ELF-1 (cell line): ENCODE measurements around the gene AK9.
"Not testable (repeated sequence)": the region's sequence is repeated elsewhere in the genome, so short reads cannot be mapped to it uniquely, and the experiment has no call there.

ENCODE experiments used
- DNase-seq: peaks from one replicate; pipeline ENCODE4 v3.0.0-alpha.2; 2016; ENCODE audit warnings: low read depth, low spot score

Gene AK9

DNA sequence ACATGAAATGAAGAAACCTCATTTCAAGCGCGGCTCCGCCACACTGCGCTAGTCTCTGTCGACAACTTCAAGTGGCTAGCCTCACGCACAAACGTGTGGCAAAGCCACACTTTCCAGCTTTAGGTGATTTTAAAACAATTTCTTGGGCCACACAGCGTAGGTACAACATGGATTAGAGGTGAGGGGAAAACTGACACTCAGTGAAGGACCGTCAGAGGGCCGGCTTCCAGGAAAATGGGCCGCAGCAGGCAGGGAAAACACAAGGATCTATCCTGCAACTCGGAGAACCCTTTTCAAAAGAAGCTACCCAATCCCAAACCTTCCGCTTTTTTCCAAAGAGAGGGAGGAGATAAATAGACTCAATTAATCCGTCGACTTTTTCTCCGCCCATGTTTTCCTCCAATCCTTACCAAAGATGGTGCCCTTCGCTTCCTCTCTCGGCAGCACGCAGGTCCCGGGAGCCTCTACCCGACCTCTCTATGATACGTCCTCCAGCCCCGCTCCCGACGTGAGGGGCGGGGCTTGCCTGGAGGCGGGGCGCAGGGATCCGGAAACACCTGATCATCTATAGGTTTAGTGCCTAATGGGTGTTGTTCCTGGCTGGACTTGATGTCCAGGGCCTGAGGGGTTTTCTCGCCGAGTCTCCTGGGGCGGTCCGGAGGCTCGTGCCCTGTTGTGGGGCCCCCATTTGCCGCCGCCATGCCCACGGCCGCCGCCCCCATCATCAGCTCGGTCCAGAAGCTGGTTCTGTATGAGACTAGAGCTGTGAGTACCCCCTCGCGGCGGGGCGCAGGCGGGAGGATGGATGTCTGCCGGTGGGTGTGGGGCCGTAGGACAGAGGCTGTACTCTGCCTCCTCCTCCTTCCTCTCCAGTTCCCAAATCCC, at the start of gene AK9, which contains the start of gene FIG4:
TSS of gene AK9 (minus strand) at position 466 of the 885 bp plus-strand sequence. CDS start 15,457 bp downstream, outside the sequence.
TSS of gene FIG4 (plus strand) at position 560 of the 885 bp plus-strand sequence. CDS start at position 700, 140 bp downstream.
- peak; percentile 97 for DNase-seq

DNA sequence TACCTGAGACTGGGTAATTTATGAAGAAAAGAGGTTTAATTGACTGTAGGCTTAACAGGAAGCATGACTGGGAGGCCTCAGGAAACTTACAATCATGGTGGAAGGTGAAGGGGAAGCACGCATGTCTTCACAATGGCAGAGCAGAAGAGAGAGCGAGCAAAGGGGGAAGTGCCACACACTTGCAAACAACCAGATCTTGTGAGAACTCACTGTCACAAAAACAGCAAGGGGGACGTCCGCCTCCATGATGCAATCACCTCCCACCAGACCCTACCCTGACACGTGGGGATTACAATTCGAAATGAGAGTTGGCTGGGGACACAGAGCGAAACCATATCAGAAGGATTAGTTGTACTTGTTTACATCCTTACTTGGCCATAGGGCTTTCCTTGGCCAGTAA, 49.8 kb upstream of the AK9 start:
- no peak for DNase-seq

DNA sequence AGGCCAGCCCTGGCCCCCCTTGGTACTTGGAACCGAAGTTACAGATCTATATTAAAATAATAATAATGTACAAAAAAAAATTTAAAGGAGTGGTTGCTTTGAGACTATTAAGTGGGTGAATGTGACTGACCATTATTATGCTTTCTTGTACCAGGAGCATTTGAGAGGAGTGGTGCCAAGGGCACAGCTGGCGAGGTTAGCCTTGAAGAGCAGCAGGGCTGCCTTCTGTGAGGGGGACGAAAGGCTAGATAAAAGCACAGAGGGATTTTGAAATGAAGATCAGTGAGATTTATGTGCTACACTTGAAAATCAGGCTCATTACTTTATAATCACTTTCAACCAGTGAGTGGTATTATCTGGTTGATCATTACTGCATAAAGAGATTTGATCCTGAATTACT, 48.7 kb upstream of the AK9 start:
- no peak for DNase-seq

DNA sequence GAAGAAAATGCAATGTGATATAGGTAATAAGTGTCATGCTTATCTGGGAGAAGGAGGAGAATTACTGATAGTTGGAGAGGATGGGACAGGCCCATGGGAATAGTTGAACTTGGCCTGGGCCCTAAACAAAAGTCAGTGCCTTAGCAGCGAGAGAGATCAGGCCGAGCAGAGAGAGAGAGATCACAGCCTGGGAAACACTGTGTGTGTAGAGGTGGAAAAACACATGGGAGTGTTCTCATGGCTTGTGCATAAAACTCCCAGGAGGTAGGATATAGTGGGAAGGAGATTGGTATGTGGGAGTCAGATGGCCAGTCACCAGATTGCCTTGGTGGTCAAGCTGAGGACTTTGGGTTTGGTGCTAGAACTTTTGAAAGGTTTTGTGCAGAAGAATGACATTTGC, 47.7 kb upstream of the AK9 start:
- DNase-seq, result no peak

DNA sequence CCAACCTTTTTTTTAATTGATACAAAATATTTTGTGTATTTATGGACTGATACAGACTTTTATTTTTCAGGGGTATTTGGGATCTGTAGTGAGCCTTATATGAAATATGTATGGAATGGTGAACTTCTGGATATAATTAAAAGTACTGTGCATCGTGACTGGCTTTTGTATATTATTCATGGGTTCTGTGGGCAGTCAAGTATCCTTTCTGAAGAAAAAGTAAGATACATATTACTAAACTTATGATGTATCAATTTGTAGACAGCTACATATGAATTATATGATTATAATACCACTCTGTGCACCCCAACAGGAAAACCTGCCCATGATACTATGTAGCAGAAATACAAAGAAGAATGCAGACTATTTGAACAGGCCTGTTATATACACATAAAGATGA, 47.3 kb upstream of the AK9 start:
- DNase-seq, result no peak

DNA sequence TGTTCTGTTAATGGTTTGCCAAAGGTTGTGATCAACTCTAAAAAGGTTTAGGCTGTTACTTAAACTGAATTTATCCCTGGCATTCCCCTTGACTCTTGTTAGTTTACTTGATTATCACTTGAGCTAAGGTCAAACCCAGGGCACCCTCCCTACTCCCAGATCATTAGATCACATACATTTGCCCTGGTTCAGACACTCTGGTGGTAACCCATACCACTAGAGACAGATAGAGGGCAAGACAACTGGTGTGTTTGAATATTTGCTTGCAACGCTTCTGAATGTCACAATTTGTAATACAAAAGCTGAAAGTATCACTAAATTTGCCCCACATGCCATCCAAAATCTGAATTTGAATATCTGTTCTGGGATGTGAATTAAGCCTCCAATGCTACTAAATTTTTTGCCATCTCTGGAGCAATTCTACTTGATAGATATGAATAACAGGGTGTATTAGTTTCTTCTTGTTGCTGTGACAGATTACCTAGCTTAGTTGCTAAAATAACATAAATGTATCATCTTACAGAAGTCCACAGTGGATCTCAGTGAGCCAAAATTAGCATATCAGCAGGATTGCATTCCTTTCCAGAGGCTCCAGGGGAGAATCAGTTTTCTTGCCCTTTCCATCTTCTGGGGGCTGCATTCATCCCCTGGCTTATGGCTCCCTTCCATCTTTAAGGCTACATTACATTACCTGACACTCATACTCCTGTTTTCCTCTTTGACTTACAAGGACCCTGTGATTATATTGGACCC, 45.4 kb upstream of the AK9 start:
- DNase-seq, result no peak

DNA sequence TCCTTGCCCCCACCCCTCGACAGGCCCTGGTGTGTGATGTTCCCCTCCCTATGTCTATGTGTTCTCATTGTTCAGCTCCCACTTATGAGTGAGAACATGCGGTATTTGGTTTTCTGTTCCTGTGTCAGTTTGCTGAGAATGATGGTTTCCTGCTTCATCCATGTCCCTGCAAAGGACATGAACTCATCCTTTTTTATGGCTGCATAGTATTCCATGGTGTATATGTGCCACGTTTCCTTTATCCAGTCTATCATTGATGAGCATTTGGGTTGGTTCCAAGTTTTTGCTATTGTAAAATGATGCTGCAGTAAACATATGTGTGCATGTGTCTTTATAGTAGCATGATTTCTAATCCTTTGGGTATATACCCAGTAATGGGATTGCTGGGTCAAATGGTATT, 34.2 kb upstream of the AK9 start:
- DNase-seq, result not testable (repeated sequence)

DNA sequence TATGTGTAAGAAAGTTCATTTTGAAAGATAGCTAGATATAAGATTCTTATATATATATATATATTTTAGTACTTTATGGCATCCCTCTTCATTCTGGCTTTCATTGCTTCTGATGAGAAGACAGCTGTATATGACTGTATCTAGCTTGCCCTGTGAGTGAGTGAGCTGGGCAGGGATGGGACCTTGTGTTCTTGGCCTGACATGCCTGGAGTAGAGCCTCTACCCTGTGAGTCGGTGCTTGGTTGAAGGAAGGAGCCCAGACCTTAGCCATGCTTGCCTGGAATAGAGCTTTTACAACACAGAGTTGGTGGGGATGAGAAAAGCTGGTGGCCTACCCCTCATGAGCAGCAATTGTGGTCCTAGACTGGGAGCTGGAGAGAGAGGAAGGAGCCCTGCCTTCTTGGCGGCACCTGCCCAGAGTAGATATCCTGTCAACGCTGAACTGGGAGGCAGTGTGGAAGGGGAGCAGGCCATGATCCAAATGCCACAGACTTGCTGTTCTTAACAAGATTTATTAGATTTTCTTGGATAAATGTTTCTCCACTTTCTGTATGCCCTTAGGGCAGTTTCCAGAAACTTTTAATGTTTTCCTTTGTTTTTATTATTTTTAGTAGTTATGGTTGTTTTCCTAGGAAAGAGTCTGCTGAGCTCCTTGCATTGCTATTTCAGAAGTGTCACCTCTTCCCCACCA, 31.7 kb upstream of the AK9 start:
- DNase-seq, result no peak

DNA sequence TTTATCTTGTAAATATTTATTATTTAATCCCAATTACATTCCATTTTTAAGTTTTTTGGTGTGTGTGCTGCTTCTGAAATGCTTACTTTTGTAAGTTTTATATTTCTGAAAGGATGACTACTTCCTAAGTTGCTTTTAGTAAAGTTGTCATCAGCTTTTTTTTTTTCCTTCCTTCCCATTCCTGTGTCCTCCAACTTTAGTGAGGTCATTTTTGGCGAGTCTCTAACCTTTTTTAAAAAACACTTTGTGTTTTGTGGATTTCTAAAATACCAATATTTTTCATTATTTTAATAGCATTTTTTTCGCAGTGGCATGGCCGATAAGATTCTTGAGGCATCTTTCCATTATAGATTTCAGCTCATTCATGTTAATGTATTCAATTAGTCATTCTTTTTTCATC, 31.0 kb upstream of the AK9 start:
- DNase-seq, result no peak

DNA sequence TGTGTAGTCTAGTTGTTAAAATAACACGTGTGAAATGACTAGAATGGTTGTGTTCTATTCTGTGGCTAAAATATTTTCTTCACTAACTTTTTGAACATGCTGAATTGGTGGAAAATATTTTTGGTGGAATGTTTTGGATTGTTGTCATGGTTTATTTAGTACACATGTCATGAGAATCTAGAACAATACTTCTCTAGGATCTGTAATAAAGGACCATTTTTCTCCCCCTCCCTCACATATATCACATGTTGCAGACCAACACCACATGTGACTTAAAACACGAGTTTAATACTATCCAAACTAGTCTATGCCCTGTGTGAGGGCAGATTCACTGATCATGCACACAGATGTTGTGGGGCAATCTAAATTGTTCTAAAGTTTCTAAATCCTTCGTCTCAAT, 29.3 kb upstream of the AK9 start:
- DNase-seq, result no peak

DNA sequence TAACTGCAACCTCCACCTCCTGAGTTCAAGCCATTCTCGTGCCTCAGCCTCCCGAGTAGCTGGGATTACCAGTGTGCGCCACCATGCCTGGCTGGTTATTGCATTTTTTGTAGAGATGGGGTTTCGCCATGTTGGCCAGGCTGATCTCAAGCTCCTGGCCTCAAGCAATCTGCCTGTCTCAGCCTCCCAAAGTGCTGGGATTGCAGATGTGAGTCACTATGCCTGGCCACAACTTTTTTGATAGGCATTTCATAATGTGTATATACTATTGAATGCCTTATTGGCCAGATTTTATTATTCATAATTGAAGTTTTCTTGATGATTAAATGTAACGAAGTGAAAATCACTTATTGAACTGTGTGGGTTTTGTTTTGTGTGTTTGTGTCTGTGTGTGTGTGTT, 28.0 kb upstream of the AK9 start:
- DNase-seq, result no peak

DNA sequence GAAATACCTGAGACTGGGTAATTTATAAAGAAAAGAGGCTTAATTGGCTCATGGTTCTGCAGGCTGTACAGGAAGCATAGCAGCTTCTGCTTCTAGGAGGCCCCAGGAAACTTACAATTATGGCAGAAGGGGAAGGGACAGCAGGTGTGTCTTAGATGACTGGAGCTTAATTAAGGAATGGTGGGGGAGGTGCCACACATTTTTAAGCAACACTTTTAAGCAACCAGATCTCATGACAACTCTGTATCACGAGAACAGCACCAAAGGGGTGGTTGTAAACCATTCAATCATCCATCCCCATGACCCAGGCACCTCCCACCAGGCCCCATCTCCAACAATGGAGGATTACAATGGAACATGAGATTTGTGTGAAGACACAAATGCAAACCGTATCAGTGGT, 27.0 kb upstream of the AK9 start:
- DNase-seq, result no peak

DNA sequence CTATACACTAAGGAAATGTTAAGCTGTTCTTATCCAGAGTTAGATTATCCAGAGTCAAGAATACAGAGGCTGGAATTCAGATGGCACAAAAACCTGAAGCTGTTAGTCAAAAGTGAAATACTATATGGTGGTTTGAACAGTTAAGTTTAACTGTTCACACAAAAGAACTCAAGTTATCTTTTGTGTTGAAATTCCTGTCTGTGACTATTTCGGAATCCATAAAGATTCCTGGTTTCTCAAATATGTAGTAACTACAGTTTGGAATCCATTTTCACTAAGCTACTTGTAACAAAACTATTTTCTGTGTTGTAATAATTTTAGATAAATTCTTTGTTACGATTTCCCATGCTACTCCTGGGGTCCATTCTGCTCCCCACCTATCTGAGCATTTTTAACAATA, 24.6 kb upstream of the AK9 start:
- no peak for DNase-seq

DNA sequence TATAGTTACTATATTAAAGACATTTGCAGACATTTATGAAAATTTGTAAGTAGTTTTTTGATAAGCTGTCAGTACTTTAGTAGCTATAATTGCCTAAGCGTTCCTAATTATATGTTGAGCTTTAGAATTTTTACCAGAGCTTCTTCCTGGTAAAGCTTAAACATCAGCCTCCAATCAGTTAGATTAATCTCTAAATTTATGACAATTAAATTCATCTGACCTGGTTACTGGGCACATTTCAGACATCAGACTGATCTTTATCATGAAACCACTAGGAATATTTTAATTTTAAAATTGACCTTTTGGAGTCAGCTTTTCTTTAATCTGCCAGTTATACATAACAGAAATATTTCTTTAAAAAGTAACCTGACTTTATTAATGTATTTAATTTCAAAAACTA, 23.6 kb upstream of the AK9 start:
- DNase-seq, result no peak

DNA sequence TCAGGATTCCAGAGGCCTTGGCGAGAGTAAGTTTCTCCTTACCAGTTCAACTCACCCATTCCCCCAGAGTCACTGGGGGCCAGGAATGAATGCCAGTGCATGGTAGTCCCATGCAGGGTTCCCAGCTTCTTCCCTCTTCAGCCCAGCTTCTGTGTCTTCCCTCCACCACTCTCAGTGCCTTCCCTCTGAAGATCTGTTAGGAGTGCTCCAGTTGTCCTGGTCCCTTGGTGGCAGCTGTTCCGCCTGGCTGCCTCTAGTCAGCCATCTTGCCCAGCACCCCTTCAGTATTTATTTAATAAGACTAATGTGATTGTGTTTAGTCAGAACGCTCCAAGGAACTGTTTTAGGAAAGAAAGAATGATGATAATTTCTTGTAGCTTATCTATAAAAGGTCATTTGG, 23.2 kb upstream of the AK9 start:
- no peak for DNase-seq

DNA sequence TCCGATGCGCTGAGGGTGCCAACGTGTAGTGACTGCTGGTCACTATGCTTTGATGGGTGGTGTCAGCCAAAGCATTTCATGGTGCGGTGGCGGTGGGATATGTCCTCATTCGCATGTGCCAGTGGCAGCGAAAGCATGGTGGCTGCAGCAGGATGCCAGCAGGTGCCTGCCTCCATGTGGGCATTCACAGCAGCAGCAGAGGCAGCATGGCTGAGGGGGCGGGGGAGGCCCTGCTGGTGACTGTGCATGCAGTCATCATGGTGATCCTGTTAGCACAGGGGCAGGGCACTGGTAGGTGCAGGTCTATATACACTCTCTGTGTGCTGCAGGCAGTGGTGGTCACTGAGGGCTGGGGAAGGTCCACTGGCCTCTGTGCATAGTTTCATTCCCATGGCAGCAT, 22.1 kb upstream of the AK9 start:
- no peak for DNase-seq

DNA sequence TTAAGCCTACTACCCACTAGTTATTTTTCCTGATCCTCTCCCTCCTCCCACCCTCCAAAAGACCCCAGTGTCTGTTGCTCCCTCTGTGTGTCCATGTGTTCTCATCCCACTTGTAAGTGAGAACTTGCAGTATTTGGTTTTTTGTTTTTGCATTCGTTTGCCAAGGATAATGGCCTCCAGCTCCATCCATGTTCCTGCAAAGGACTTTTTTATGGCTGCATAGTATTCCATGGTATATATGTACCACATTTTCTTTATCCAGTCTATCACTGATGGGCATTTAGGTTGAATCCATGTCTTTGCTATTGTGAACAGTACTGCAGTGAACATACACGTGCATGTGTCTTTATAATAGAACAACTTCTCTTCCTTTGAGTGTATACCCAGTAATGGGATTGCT, 17.1 kb upstream of the AK9 start:
- DNase-seq, result not testable (repeated sequence)

DNA sequence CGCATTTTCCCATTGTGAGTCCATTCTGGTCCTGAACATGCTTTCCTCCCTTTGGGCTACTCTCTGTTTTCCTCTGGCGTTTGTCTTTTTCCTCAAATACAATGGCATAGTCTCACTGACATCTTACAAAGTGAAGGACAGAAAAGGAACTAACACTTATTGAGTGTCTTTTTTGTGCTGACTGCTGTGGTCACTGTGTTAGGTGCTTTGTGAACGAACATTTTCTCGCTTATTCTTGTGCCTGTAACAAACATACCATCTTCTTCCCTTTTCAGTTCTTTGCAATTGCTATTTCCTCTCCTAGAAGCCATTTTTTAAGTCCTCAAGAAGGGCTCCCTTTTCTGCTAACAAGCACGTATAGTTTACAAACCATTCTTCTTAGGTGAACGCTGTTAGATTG, 15.5 kb upstream of the AK9 start:
- DNase-seq, result no peak

DNA sequence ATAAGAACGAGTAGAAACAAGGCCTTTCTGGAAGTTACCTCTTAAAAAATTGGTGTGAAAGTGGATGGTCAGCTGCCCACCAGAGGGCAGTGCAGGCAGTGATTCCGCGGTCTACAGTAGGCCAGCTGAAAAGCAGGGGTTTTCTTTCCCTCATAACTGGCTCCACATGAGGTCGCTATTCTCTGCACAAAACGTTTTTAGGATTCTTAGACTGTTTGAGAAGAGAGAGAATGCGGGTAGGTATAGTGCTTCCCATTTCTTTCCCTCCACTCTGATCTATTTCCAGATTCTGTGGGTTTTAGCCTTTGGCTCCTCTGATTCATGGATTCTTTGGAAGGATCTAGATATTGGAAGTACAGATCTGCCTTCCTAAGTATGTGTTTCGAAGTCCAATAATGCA, 14.3 kb upstream of the AK9 start:
- peak; percentile 90 for DNase-seq

DNA sequence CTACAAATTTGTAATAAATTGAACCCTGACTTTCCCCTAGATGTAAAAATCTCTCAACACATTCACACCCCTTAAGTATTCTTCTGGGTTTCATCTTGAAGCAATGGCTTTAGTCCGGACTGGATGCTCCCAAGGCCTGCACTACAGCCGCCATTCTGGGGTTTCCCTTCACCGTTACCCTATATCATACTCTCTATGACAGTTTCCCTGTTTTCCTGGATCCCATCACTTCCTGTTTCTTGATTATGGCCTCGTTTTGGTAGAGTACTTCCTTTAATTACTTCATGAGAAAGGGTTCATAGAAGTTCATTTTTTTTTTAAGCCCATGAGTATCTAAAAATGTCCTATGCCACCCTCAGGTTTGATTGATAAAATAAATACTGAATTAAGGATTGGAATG, 11.8 kb upstream of the AK9 start:
- DNase-seq, result no peak

DNA sequence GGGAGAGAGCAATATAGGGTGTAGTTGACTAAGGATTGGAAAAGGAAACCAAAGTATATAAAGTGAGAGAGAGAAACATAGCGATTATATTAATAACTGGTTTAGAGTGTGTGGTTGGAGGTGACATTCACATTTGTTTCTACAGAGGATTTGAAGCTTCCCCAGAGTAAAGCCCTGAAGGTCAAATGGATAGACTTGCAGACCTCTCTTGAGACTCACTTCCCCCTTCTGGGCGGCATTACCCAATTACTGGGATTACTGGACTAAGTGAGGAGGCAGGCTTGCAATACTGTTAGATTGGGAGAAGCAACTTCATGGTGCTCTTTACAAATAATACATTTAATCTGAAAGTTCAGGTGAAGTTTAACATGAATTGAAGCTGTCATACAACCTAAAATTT, 10.8 kb upstream of the AK9 start:
- no peak for DNase-seq

DNA sequence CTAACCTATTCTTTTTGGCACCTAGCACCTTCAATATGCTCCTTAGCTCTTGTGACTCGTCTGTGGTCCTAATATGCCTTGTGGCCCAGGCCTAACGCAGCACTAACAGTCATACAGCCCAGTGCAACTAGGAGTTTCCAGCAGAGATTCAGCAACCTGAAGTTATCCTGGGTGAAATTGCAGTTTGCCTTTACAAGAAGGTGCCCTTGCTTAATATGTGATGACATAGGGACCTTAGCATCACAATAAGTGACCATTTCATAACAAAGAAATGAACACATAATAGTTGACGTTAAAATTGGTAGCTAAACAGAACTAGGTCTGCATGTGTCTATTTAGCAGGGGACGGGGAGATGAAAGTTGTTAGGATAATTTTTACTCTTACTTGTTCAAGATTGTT, 10.2 kb upstream of the AK9 start:
- no peak for DNase-seq
